ENCODE measurements around the gene HDAC11.
"Not testable (repeated sequence)": the region's sequence is repeated elsewhere in the genome, so short reads cannot be mapped to it uniquely, and the experiment has no call there.

Gene HDAC11

GRCh38 chr3:13470894-13471574 lies 9.1 kb upstream of the HDAC11 start:
- no peak for DNase-seq

GRCh38 chr3:13472286-13472685 lies 7.8 kb upstream of the HDAC11 start:
- no peak for DNase-seq

- DNase-seq: no peak
These were observed 7.1 kb upstream of the HDAC11 start for GRCh38 chr3:13473020-13473419.

GRCh38 chr3:13474021-13474420 lies 6.1 kb upstream of the HDAC11 start:
- no peak for DNase-seq

GRCh38 chr3:13474776-13475303 lies 5.3 kb upstream of the HDAC11 start:
- DNase-seq: no peak

GRCh38 chr3:13475871-13476590 lies 4.1 kb upstream of the HDAC11 start:
- DNase-seq: no peak

- no peak for DNase-seq
These were observed 2.2 kb upstream of the HDAC11 start for GRCh38 chr3:13477943-13478342.

GRCh38 chr3:13479332-13479581 lies 849 bp upstream of the HDAC11 start:
- peak; percentile 55 to 59 for DNase-seq

- DNase-seq: peak in 1 of 2 experiments; percentile 38
These were observed 523 bp downstream of the HDAC11 start for GRCh38 chr3:13480340-13481318.

- no peak for DNase-seq
These were observed 2.1 kb downstream of the HDAC11 start for GRCh38 chr3:13482106-13482690.

GRCh38 chr3:13483286-13483685 lies 3.2 kb downstream of the HDAC11 start:
- no peak for DNase-seq

- DNase-seq: no peak
These were observed 4.0 kb downstream of the HDAC11 start for GRCh38 chr3:13483988-13484695.

- DNase-seq: peak in 1 of 2 experiments; percentile 19
These were observed 4.9 kb downstream of the HDAC11 start for GRCh38 chr3:13484851-13485590.

GRCh38 chr3:13485630-13486562 lies 5.8 kb downstream of the HDAC11 start:
- not testable (repeated sequence) for DNase-seq

- DNase-seq: no peak
These were observed 7.3 kb downstream of the HDAC11 start for GRCh38 chr3:13487403-13487802.

- DNase-seq: no peak
These were observed 11.3 kb downstream of the HDAC11 start for GRCh38 chr3:13491206-13491974.

- no peak for DNase-seq
These were observed 11.9 kb downstream of the HDAC11 start for GRCh38 chr3:13492048-13492447.

GRCh38 chr3:13492976-13493866 lies 13.1 kb downstream of the HDAC11 start:
- no peak for DNase-seq
